ENCODE results near the gene MPZL1. TPM values are rescaled to one million over a fixed set of nuclear protein-coding genes. Genes with fewer than 3 reads are reported as not detected.

The MPZL1 gene
- total RNA-seq, 1 donor = 358 TPM

DNA sequence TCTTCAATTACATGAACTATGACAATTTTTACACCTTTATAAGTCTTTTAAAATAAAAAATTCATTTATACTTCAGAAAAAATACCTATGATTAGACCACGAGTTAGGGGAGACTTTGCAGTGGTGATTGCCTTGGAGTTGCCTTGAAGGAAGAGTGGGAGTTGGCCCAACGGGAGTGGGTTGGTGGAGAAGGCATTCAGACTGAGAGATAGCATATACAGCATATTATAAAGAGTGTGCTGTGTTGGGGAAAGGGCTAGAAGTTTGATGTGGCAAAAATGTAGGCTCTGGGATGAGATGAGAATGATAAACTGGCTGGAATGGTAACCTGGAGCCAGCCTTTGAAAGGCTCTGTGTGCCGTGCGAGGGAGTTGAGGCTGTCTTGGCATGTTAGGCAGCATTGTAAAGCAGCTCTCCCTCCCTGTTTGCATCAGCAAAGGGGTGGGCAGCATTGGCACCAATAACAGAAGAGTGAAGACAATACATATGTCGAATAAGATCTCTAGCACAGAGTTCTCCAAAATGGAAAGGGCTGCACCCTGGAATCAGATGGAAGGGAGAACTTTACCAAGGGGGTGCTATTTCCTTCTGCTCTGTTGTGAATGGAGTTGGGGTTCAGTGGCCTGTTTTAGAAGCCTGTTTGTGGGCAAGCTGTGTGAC lies 24.4 kb downstream of the MPZL1 start:
- TF ChIP-seq, protein P1, sequence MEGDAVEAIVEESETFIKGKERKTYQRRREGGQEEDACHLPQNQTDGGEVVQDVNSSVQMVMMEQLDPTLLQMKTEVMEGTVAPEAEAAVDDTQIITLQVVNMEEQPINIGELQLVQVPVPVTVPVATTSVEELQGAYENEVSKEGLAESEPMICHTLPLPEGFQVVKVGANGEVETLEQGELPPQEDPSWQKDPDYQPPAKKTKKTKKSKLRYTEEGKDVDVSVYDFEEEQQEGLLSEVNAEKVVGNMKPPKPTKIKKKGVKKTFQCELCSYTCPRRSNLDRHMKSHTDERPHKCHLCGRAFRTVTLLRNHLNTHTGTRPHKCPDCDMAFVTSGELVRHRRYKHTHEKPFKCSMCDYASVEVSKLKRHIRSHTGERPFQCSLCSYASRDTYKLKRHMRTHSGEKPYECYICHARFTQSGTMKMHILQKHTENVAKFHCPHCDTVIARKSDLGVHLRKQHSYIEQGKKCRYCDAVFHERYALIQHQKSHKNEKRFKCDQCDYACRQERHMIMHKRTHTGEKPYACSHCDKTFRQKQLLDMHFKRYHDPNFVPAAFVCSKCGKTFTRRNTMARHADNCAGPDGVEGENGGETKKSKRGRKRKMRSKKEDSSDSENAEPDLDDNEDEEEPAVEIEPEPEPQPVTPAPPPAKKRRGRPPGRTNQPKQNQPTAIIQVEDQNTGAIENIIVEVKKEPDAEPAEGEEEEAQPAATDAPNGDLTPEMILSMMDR (IDR thresholded peaks at IDR 0.05; ENCODE audit: insufficient read depth, low read depth, low read length) = no peak
- H3K4me3 ChIP-seq (ENCODE audit: low read depth, low read length) = no peak overlapping the region
- no peak for DNase-seq (ENCODE audit: low read depth)

DNA sequence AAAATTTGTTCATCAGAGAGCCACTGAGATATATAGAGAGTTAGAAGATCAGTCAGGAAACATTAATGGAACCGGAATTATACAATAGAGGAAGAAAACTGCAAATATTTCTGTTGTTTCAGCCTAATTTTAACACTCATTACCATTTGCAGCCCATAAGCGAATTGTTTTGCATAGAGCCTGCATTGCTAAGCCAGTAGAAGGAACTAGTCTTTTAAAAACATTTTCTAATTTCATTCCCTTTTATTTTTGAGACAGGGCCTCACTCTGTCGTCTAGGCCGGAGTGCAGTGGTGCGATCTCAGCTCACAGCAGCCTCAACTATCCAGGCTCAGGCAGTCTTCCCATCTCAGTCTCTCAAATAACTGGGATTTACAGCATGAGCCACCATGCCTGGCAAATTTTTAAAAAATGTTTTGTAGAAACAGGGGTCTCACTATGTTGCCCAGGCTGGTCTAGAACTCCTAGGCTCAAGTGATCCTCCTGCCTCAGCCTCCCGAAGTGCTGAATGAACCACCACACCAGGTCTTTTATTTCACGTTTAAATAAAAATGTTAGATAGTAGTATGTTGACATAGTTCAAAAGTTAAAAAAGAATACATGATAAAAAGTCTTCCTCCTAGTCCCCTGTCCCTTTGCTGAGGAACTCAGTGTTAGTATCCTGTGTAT lies 25.3 kb downstream of the MPZL1 start:
- TF ChIP-seq, protein P1 (IDR thresholded peaks at IDR 0.05; ENCODE audit: insufficient read depth, low read depth, low read length) = no peak
- H3K4me3 ChIP-seq (ENCODE audit: low read depth, low read length) = no peak overlapping the region
- no peak for DNase-seq (ENCODE audit: low read depth)

- TF ChIP-seq, protein P1 (IDR thresholded peaks at IDR 0.05; ENCODE audit: insufficient read depth, low read depth, low read length) = no peak
- no peak overlapping the region for H3K4me3 ChIP-seq (ENCODE audit: low read depth, low read length)
- no peak for DNase-seq (ENCODE audit: low read depth)
Measured at GRCh38 chr1:167747988-167748387, 26.2 kb downstream of the MPZL1 start.

GRCh38 chr1:167748906-167749305 lies 27.1 kb downstream of the MPZL1 start:
- no peak overlapping the region for H3K4me3 ChIP-seq (ENCODE audit: low read depth, low read length)
- TF ChIP-seq, protein P1 (IDR thresholded peaks at IDR 0.05; ENCODE audit: insufficient read depth, low read depth, low read length) = no peak
- DNase-seq (ENCODE audit: low read depth) = no peak

- no peak for DNase-seq (ENCODE audit: low read depth)
- TF ChIP-seq, protein P1 (IDR thresholded peaks at IDR 0.05; ENCODE audit: insufficient read depth, low read depth, low read length) = no peak
- H3K4me3 ChIP-seq (ENCODE audit: low read depth, low read length) = no peak overlapping the region
Measured at GRCh38 chr1:167749741-167750140, 28.0 kb downstream of the MPZL1 start.

DNA sequence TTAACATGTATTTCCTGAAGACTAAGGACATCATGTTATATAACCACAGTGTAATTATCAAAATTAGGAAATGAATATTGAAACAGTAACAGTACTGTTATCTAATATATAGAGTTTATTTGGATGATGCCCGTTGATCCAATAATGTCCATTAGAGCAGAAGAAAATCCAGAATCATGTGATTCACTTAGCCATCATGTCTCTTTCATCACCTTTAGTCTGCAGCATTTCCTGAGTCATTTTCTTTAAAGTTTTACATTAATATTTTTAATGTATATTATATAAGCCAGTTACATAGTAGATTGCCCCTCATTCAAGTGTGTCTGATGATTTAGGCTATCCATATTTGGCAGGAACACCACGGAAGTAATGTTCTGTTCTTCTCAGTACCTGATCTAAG lies 28.9 kb downstream of the MPZL1 start:
- TF ChIP-seq, protein P1 (IDR thresholded peaks at IDR 0.05; ENCODE audit: insufficient read depth, low read depth, low read length) = no peak
- no peak overlapping the region for H3K4me3 ChIP-seq (ENCODE audit: low read depth, low read length)
- no peak for DNase-seq (ENCODE audit: low read depth)

All from fibroblast of villous mesenchyme (primary cell).